Left colon (tissue), 2 donors: Measurements from ENCODE around the gene DACT2. TPM values are rescaled to one million over a fixed set of nuclear protein-coding genes. Genes with fewer than 3 reads are reported as not detected.

ENCODE experiments used
- ATAC-seq: fragments of 200-7000 bp; cut with Tn5 transposase; one replicate; pipeline ENCODE4 v1.9.1; 2020; ENCODE audit warnings: mild to moderate bottlenecking, moderate library complexity
- DNase-seq, 2 donors: peaks; one replicate each; pipeline ENCODE4 v3.0.0-alpha.2; 2020
- intact Hi-C, 2 donors: fragments of 100-400 bp; cut with DNase I in 1 of 2; cut with micrococcal nuclease in 1 of 2; formaldehyde crosslinking; loops; one replicate each; pipeline versions ENCODE4 v1.11.2 to v1.14.0; 2022; cut with DNase I, micrococcal nuclease
- total RNA-seq, 2 donors: library from RNA; stranded (reverse); fragmentation: NEBNext Ultra II Directional; extraction: Animal tissue kit (Norgen Biotek cat#: 25700); gene quantifications; one replicate each; pipeline ENCODE4 v1.2.1, GENCODE V29; 2021
- donor health status: DM: no; HTN: no; CAD: no.
- donor health status: DM: yes; HTN: yes; CAD: no.

DACT2 gene
- total RNA-seq, 2 donors from 2014 or later = 1.9 to 2.5 TPM

GRCh38 chr6:168309997-168310396, 9.6 kb downstream of the DACT2 start:
- intact Hi-C loops = no loop called here
- DNase-seq (no peak), ATAC-seq (no peak)

GRCh38 chr6:168309183-168309582, 10.4 kb downstream of the DACT2 start:
- ATAC-seq (no peak), DNase-seq (no peak)
- intact Hi-C loops = no loop called here

- no peak for ATAC-seq
- no peak for DNase-seq
- intact Hi-C loops = no loop called here
These were observed 11.0 kb downstream of the DACT2 start for GRCh38 chr6:168308390-168309144.

GRCh38 chr6:168307695-168308021, 11.9 kb downstream of the DACT2 start:
- ATAC-seq = no peak
- intact Hi-C loops = no loop called here
- no peak for DNase-seq

GRCh38 chr6:168307015-168307694, 12.4 kb downstream of the DACT2 start:
- DNase-seq (no peak), ATAC-seq (no peak)
- intact Hi-C loops = no loop called here

GRCh38 chr6:168305863-168306262, 13.7 kb downstream of the DACT2 start:
- DNase-seq = no peak
- intact Hi-C loops = no loop called here
- no peak for ATAC-seq

GRCh38 chr6:168305096-168305749, 14.4 kb downstream of the DACT2 start:
- intact Hi-C loops = no loop called here
- no peak for DNase-seq
- no peak for ATAC-seq

- intact Hi-C loops = no loop called here
- ATAC-seq (no peak), DNase-seq (no peak)
These were observed 14.9 kb downstream of the DACT2 start for GRCh38 chr6:168304752-168305015.

- ATAC-seq = no peak
- no peak for DNase-seq
- intact Hi-C loops = no loop called here
These were observed 15.4 kb downstream of the DACT2 start for GRCh38 chr6:168303982-168304751.

- DNase-seq = no peak
- peak; percentile 77 for ATAC-seq
- intact Hi-C loops = no loop called here
These were observed 17.0 kb downstream of the DACT2 start for GRCh38 chr6:168302534-168302933.

- ATAC-seq (peak; percentile 90), DNase-seq (peak in 1 of 2 donors; percentile 38)
- intact Hi-C loops = no loop called here
These were observed 17.8 kb downstream of the DACT2 start for GRCh38 chr6:168301648-168302398.

GRCh38 chr6:168300975-168301647, 18.5 kb downstream of the DACT2 start:
- DNase-seq (no peak), ATAC-seq (no peak)
- intact Hi-C loops = no loop called here

GRCh38 chr6:168299541-168300511, 19.8 kb downstream of the DACT2 start:
- intact Hi-C loops = no loop called here
- DNase-seq (no peak), ATAC-seq (no peak)

GRCh38 chr6:168297643-168298042, 21.9 kb downstream of the DACT2 start:
- DNase-seq (no peak), ATAC-seq (no peak)
- intact Hi-C loops = no loop called here

GRCh38 chr6:168294901-168295300, 24.7 kb downstream of the DACT2 start:
- no peak for DNase-seq
- intact Hi-C loops = no loop called here
- ATAC-seq = no peak

GRCh38 chr6:168293636-168294530, 25.7 kb downstream of the DACT2 start:
- intact Hi-C loops = no loop called here
- no peak for ATAC-seq

More at GRCh38 chr6:168293636-168294530, 25.7 kb downstream of the DACT2 start:
- DNase-seq = no peak
